HEK293T (cell line): ENCODE data around the gene PTP4A2.

Experiments used
- BHLHE40 ChIP-seq: fragments of 450-650 bp; IDR thresholded peaks from 2 replicates; pipeline ENCODE4 v1.6.1; 2016; ENCODE audit warnings: mild to moderate bottlenecking, moderate library complexity, borderline replicate concordance
- NFRKB ChIP-seq: fragments of 450-650 bp; IDR thresholded peaks from 2 replicates; pipeline ENCODE4 v1.6.1; 2016; ENCODE audit warnings: mild to moderate bottlenecking, moderate library complexity
- TF ChIP-seq, protein P1 (sequence below): fragments of 450-650 bp; IDR thresholded peaks from 2 replicates; pipeline ENCODE4 v1.6.1; 2016

DNA sequence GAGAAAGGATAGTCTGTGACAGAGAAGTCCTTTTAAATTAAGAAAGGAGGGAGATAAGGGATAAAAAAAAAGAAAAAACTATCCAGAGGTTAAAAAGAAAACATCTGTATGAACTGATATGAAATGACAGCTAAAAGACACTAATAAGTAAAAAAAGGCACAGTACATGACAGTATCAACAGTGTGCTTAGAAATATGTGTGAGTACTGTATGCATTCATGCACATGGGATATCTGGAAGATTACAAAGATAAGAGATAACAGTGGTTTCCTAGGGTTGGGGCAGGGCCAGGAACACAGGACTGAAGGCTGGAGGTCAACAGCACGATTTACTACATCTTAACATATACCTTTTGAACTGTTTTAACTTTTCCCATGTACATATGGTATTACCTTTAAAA lies 13.3 kb downstream of the PTP4A2 start:
- TF ChIP-seq BHLHE40 (no peak), NFRKB (no peak)
- TF ChIP-seq, protein P1, sequence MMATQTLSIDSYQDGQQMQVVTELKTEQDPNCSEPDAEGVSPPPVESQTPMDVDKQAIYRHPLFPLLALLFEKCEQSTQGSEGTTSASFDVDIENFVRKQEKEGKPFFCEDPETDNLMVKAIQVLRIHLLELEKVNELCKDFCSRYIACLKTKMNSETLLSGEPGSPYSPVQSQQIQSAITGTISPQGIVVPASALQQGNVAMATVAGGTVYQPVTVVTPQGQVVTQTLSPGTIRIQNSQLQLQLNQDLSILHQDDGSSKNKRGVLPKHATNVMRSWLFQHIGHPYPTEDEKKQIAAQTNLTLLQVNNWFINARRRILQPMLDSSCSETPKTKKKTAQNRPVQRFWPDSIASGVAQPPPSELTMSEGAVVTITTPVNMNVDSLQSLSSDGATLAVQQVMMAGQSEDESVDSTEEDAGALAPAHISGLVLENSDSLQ: no peak
